ENCODE results near the gene OR51G1.

DNA sequence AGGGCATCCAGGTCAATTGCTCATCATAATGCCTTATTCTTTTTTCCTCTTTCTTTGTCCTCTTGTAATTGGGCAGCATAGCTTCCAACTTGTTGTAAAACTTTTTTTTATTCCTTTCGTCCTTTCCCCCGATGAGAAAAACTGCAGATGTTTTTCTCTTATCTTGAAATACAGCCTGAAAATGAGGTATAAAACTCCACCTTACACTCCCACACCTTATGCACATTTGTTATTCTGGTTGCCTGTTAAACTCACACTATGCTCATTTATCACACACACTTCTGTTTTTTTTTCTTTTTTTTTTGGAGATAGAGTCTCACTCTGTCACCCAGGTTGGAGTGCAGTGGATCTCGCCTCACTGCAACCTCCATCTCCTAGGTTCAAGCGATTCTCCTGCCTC is 33.3 kb upstream of the OR51G1 start:
- TF ChIP-seq CTCF (IDR thresholded peaks at IDR 0.05) = no peak
- no peak for TF ChIP-seq POLR2A (IDR thresholded peaks at IDR 0.05)
